GM12875 (cell line): ENCODE results near the gene USP6NL.

Experiments used
- H3K4me3 ChIP-seq: one replicate; pipeline ENCODE4 v1.5.1; 2011; ENCODE audit warnings: low read depth, low read length, control low read depth
- CTCF ChIP-seq: IDR thresholded peaks from 2 replicates; pipeline ENCODE4 v1.5.1; 2011; ENCODE audit warnings: low read depth, mild to moderate bottlenecking, control low read depth, inconsistent platforms, low read length, moderate library complexity, borderline replicate concordance; ENCODE audit not compliant: insufficient read depth

USP6NL gene

GRCh38 chr10:11516431-11516746 lies 95.1 kb downstream of the USP6NL start:
- no peak for TF ChIP-seq CTCF
- no peak overlapping the region for H3K4me3 ChIP-seq

- H3K4me3 ChIP-seq = no peak overlapping the region
- peak; percentile 76 for TF ChIP-seq CTCF
Observed at GRCh38 chr10:11515596-11516430, 95.6 kb downstream of the USP6NL start.

GRCh38 chr10:11513727-11514126 lies 97.7 kb downstream of the USP6NL start:
- no peak overlapping the region for H3K4me3 ChIP-seq
- no peak for TF ChIP-seq CTCF

- TF ChIP-seq CTCF = no peak
- no peak overlapping the region for H3K4me3 ChIP-seq
Observed at GRCh38 chr10:11512596-11512995, 98.9 kb downstream of the USP6NL start.

- TF ChIP-seq CTCF = no peak
- no peak overlapping the region for H3K4me3 ChIP-seq
Observed at GRCh38 chr10:11511321-11511720, 100.1 kb downstream of the USP6NL start.

GRCh38 chr10:11510736-11511135 lies 100.7 kb downstream of the USP6NL start:
- no peak for TF ChIP-seq CTCF
- H3K4me3 ChIP-seq = no peak overlapping the region

- no peak overlapping the region for H3K4me3 ChIP-seq
- TF ChIP-seq CTCF = no peak
Observed at GRCh38 chr10:11510281-11510680, 101.2 kb downstream of the USP6NL start.
